Hematopoietic multipotent progenitor cell treated with erythropoietin and hydrocortisone succinate and interleukin-3 and kit ligand, for 8 days (in vitro differentiated cells): ENCODE data around the gene MRPL40.

Experiments
- DNase-seq: peaks from one replicate; pipeline ENCODE4 v3.0.0-alpha.2; 2015

The MRPL40 gene

GRCh38 chr22:19483481-19484244, 51.3 kb downstream of the MRPL40 start:
- DNase-seq = no peak
